ELR (cell line): Measurements from ENCODE around the gene MYL10.

Source experiments
- DNase-seq: peaks from one replicate; pipeline ENCODE4 v3.0.0-alpha.2; 2015; ENCODE audit warnings: low read depth

MYL10 gene

GRCh38 chr7:101565601-101566209, 63.4 kb downstream of the MYL10 start:
- DNase-seq, result no peak

GRCh38 chr7:101564778-101565211, 64.3 kb downstream of the MYL10 start:
- peak; percentile 52 for DNase-seq

- no peak for DNase-seq
These were observed 64.9 kb downstream of the MYL10 start for GRCh38 chr7:101563943-101564777.
